ENCODE results near the gene NSUN2.
A peak's percentile ranks its signal among the peaks of the same experiment; 100 is the strongest.

NSUN2 gene

GRCh38 chr5:6678385-6678784 is 45.5 kb upstream of the NSUN2 start:
- H3K4me3 ChIP-seq (ENCODE audit: low read length) = no peak overlapping the region
- no peak overlapping the region for H3K27ac ChIP-seq (ENCODE audit: low read length)
- H2AFZ ChIP-seq (ENCODE audit: low read depth, low read length) = no peak overlapping the region
- no peak overlapping the region for H3K4me2 ChIP-seq (ENCODE audit: low read length)
- no peaks in the 10 kb centered on the region for H3K36me3 ChIP-seq (replicated peaks; ENCODE audit: low read depth, low read length)
- H4K20me1 ChIP-seq (ENCODE audit: insufficient read depth, low read length) = no peaks in the 10 kb centered on the region
- no peak overlapping the region for H3K9ac ChIP-seq (ENCODE audit: low read length)
- no peaks in the 10 kb centered on the region for H3K4me1 ChIP-seq (ENCODE audit: low read length)
- no peaks in the 10 kb centered on the region for H3K27me3 ChIP-seq (ENCODE audit: low read depth, low read length)
- H3K9me3 ChIP-seq (ENCODE audit: insufficient read depth, low read length) = no peaks in the 10 kb centered on the region
- no peak for TF ChIP-seq EZH2phosphoT487 (IDR thresholded peaks at IDR 0.05; ENCODE audit: low read depth)
- TF ChIP-seq CTCF (IDR thresholded peaks at IDR 0.05; ENCODE audit: low read depth, low read length) = no peak
- H3K79me2 ChIP-seq (ENCODE audit: low read length) = no peaks in the 10 kb centered on the region

DNA sequence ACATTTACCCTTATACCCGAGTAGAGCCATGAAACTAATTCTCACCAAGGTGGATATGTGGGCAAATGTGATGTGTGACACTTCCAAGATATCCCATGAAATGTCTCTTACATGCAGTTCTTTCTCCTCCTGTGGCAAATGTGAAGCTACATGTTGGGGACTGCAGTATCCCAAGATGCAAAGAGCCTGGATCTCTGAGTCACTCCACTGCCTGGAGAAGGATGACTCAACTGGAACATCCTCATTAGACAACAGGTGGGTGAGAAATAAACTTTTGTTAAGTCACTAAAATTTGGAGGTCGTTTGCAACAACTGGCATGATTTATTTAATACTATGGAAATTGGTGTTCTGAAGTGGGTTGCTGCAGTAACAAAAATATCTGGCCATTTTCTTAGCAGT is 43.9 kb upstream of the NSUN2 start:
- Histone ChIP-seq H3K79me2 (ENCODE audit: low read length) (no peaks in the 10 kb centered on the region), H3K27me3 (ENCODE audit: low read depth, low read length) (no peaks in the 10 kb centered on the region), H3K4me3 (ENCODE audit: low read length) (no peak overlapping the region), H3K4me2 (ENCODE audit: low read length) (no peak overlapping the region), H3K9ac (ENCODE audit: low read length) (no peak overlapping the region), H3K36me3 (replicated peaks; ENCODE audit: low read depth, low read length) (no peaks in the 10 kb centered on the region), H2AFZ (ENCODE audit: low read depth, low read length) (no peak overlapping the region), H3K27ac (ENCODE audit: low read length) (no peak overlapping the region), H3K4me1 (ENCODE audit: low read length) (no peaks in the 10 kb centered on the region), H4K20me1 (ENCODE audit: insufficient read depth, low read length) (no peaks in the 10 kb centered on the region), H3K9me3 (ENCODE audit: insufficient read depth, low read length) (no peaks in the 10 kb centered on the region)
- TF ChIP-seq EZH2phosphoT487 (IDR thresholded peaks at IDR 0.05; ENCODE audit: low read depth) = no peak
- TF ChIP-seq CTCF (IDR thresholded peaks at IDR 0.05; ENCODE audit: low read depth, low read length) = no peak

DNA sequence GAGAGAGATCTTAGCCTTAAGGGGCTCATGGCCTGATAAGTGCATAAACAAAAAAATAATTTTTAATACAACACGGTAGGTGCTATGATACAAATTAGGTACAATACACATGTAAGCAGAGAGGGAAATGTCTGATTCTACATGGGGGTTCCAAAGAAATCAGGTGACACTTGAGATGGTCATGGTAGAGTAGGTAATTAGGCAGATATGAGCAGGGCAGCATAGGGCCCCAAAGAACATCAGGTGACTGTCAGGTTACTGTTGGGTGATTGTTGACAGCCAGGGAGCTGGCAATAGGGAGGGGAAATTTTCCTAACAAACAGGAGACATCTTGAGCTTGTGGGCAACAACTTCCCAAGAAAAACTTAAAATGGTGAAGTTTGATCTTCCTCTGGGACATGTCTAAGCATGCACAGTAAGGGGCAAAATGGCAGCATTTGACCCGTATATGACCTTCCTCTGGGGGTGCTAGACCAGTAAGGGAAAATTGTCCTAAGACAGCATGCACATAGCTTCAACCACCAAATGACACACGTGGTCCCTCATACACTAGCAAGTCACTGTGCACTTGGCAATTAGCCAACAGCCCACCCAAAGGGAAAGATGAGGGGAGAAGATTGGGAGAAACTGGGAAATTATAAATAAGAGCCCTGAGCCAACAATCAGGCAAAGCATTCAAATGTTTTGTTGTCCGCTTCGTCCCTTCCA is 43.1 kb upstream of the NSUN2 start:
- H3K4me3 ChIP-seq (ENCODE audit: low read length) = no peak overlapping the region
- no peaks in the 10 kb centered on the region for H3K27me3 ChIP-seq (ENCODE audit: low read depth, low read length)
- H3K4me1 ChIP-seq (ENCODE audit: low read length) = no peaks in the 10 kb centered on the region
- no peak overlapping the region for H3K27ac ChIP-seq (ENCODE audit: low read length)
- TF ChIP-seq CTCF (IDR thresholded peaks at IDR 0.05; ENCODE audit: low read depth, low read length) (peak; percentile 8; the same call in 1 of the 2 replicates), EZH2phosphoT487 (IDR thresholded peaks at IDR 0.05; ENCODE audit: low read depth) (no peak)
- H3K9ac ChIP-seq (ENCODE audit: low read length) = no peak overlapping the region
- no peak overlapping the region for H3K4me2 ChIP-seq (ENCODE audit: low read length)
- H3K9me3 ChIP-seq (ENCODE audit: insufficient read depth, low read length) = no peaks in the 10 kb centered on the region
- no peak overlapping the region for H2AFZ ChIP-seq (ENCODE audit: low read depth, low read length)
- no peaks in the 10 kb centered on the region for H3K36me3 ChIP-seq (replicated peaks; ENCODE audit: low read depth, low read length)
- no peaks in the 10 kb centered on the region for H3K79me2 ChIP-seq (ENCODE audit: low read length)
- H4K20me1 ChIP-seq (ENCODE audit: insufficient read depth, low read length) = no peaks in the 10 kb centered on the region

- Histone ChIP-seq H3K4me1 (ENCODE audit: low read length) (no peaks in the 10 kb centered on the region), H4K20me1 (ENCODE audit: insufficient read depth, low read length) (no peaks in the 10 kb centered on the region), H2AFZ (ENCODE audit: low read depth, low read length) (no peak overlapping the region), H3K27me3 (ENCODE audit: low read depth, low read length) (no peaks in the 10 kb centered on the region), H3K4me3 (ENCODE audit: low read length) (no peak overlapping the region), H3K79me2 (ENCODE audit: low read length) (no peaks in the 10 kb centered on the region), H3K27ac (ENCODE audit: low read length) (no peak overlapping the region), H3K9ac (ENCODE audit: low read length) (no peak overlapping the region), H3K4me2 (ENCODE audit: low read length) (no peak overlapping the region), H3K36me3 (replicated peaks; ENCODE audit: low read depth, low read length) (no peaks in the 10 kb centered on the region), H3K9me3 (ENCODE audit: insufficient read depth, low read length) (no peaks in the 10 kb centered on the region)
- TF ChIP-seq CTCF (IDR thresholded peaks at IDR 0.05; ENCODE audit: low read depth, low read length) = no peak
- TF ChIP-seq EZH2phosphoT487 (IDR thresholded peaks at IDR 0.05; ENCODE audit: low read depth) = no peak
Measured at GRCh38 chr5:6674886-6675285, 42.0 kb upstream of the NSUN2 start.

Measured in OCI-LY3 (cell line).